Left colon (tissue), 2 donors: ENCODE data around the gene TTC22. TPM values are rescaled to one million over a fixed set of nuclear protein-coding genes. Genes with fewer than 3 reads are reported as not detected.
A peak's percentile ranks its signal among the peaks of the same experiment; 100 is the strongest.
"Not testable (repeated sequence)": the region's sequence is repeated elsewhere in the genome, so short reads cannot be mapped to it uniquely, and the experiment has no call there.

Experiments
- ATAC-seq: fragments of 200-7000 bp; cut with Tn5 transposase; one replicate; pipeline ENCODE4 v1.9.1; 2020; ENCODE audit warnings: mild to moderate bottlenecking, moderate library complexity
- DNase-seq, 2 donors: peaks; one replicate each; pipeline ENCODE4 v3.0.0-alpha.2; 2020
- intact Hi-C, 2 donors: fragments of 100-400 bp; cut with DNase I in 1 of 2; cut with micrococcal nuclease in 1 of 2; formaldehyde crosslinking; loops; one replicate each; pipeline versions ENCODE4 v1.11.2 to v1.14.0; 2022; cut with DNase I, micrococcal nuclease
- total RNA-seq, 2 donors: library from RNA; stranded (reverse); fragmentation: NEBNext Ultra II Directional; extraction: Animal tissue kit (Norgen Biotek cat#: 25700); gene quantifications; one replicate each; pipeline ENCODE4 v1.2.1, GENCODE V29; 2021
- donor health status: DM: no; HTN: no; CAD: no.
- donor health status: DM: yes; HTN: yes; CAD: no.

Gene TTC22
- total RNA-seq, 2 donors from 2014 or later, result 88.7 to 94.5 TPM

GRCh38 chr1:54796902-54797301 is 4.2 kb downstream of the TTC22 start:
- ATAC-seq, result no peak
- intact Hi-C loops, result no loop called here
- no peak for DNase-seq

- intact Hi-C loops, result no loop called here
- ATAC-seq (peak; percentile 61), DNase-seq (peak; percentile 88 to 93)
These were observed 5.2 kb downstream of the TTC22 start for GRCh38 chr1:54795841-54796468.

- ATAC-seq (no peak), DNase-seq (no peak)
- intact Hi-C loops, result no loop called here
These were observed 5.8 kb downstream of the TTC22 start for GRCh38 chr1:54795356-54795665.

GRCh38 chr1:54794451-54795355 is 6.4 kb downstream of the TTC22 start:
- intact Hi-C loops, result no loop called here
- DNase-seq (peak; percentile 82 to 89), ATAC-seq (peak; percentile 64)

GRCh38 chr1:54792686-54793282 is 8.3 kb downstream of the TTC22 start:
- intact Hi-C loops, result no loop called here
- no peak for DNase-seq
- ATAC-seq, result no peak

- intact Hi-C loops, result no loop called here
- no peak for ATAC-seq
- peak in 1 of 2 donors; percentile 56 for DNase-seq
These were observed 9.1 kb downstream of the TTC22 start for GRCh38 chr1:54791880-54792522.

- intact Hi-C loops, result no loop called here
- DNase-seq (no peak), ATAC-seq (no peak)
These were observed 12.7 kb downstream of the TTC22 start for GRCh38 chr1:54788459-54788858.

GRCh38 chr1:54787604-54788003 is 13.5 kb downstream of the TTC22 start:
- intact Hi-C loops, result no loop called here
- no peak for DNase-seq
- no peak for ATAC-seq

- no peak for ATAC-seq
These were observed 14.3 kb downstream of the TTC22 start for GRCh38 chr1:54786778-54787177.

GRCh38 chr1:54784066-54784465 is 17.1 kb downstream of the TTC22 start:
- no peak for DNase-seq
- ATAC-seq, result no peak
- intact Hi-C loops, result no loop called here

More at GRCh38 chr1:54786778-54787177, 14.3 kb downstream of the TTC22 start:
- intact Hi-C loops, result no loop called here
- no peak for DNase-seq

- DNase-seq (no peak), ATAC-seq (no peak)
- intact Hi-C loops, result no loop called here
These were observed 18.5 kb downstream of the TTC22 start for GRCh38 chr1:54782588-54782987.

- intact Hi-C loops, result no loop called here
- no peak for DNase-seq
- ATAC-seq, result peak; percentile 63
These were observed 19.0 kb downstream of the TTC22 start for GRCh38 chr1:54782156-54782555.

- intact Hi-C loops, result no loop called here
- DNase-seq, result no peak
- no peak for ATAC-seq
These were observed 19.9 kb downstream of the TTC22 start for GRCh38 chr1:54781023-54781723.

GRCh38 chr1:54777431-54777830 is 23.7 kb downstream of the TTC22 start:
- intact Hi-C loops, result no loop called here
- ATAC-seq, result no peak

GRCh38 chr1:54777011-54777410 is 24.1 kb downstream of the TTC22 start:
- intact Hi-C loops, result no loop called here
- no peak for DNase-seq
- no peak for ATAC-seq

More at GRCh38 chr1:54777431-54777830, 23.7 kb downstream of the TTC22 start:
- no peak for DNase-seq

- ATAC-seq, result peak; percentile 80
- DNase-seq, result peak; percentile 78 to 83
- intact Hi-C loops, result not testable (repeated sequence)
These were observed 25.0 kb downstream of the TTC22 start for GRCh38 chr1:54775828-54776721.

GRCh38 chr1:54774820-54775498 is 26.2 kb downstream of the TTC22 start:
- ATAC-seq (no peak), DNase-seq (no peak)
- intact Hi-C loops, result no loop called here
